PC-3 (cell line): ENCODE measurements around the gene SLC44A1. TPM values are rescaled to one million over a fixed set of nuclear protein-coding genes. Genes with fewer than 3 reads are reported as not detected.
A peak's percentile ranks its signal among the peaks of the same experiment; 100 is the strongest.

ENCODE experiments used
- ATAC-seq: fragments of 200-7000 bp; cut with Tn5 transposase; 2 replicates; pipeline ENCODE4 v1.9.1; 2020; ENCODE audit warnings: mild to moderate bottlenecking, moderate library complexity
- BruUV-seq: library from RNA; stranded (reverse); fragments of 400-500 nt; replicated peaks from 2 replicates; lab custom pipeline; 2021; lab: Mats Ljungman, UMichigan
- CTCF ChIA-PET: fragments of 300-600 bp; sonication (Branson Sonifier 250); formaldehyde crosslinking; loops from one replicate; lab custom pipeline; 2022; ENCODE audit warnings: antibody characterized with exemption; lab: Charles Lee
- POLR2A ChIA-PET: fragments of 300-600 bp; sonication (Branson Sonifier 250); formaldehyde crosslinking; loops from one replicate; lab custom pipeline; 2022; ENCODE audit warnings: antibody characterized with exemption; ENCODE audit not compliant: unreplicated experiment; lab: Charles Lee
- DNase-seq: peaks from one replicate; pipeline ENCODE4 v3.0.0-alpha.2; 2015
- H2AFZ ChIP-seq: fragments of 300-600 bp; sonication (generic); 2 replicates; pipeline ENCODE4 v1.6.0; 2016; ENCODE audit warnings: antibody characterized with exemption, low read length
- H3F3A ChIP-seq: fragments of 300-600 bp; sonication (generic); one replicate; pipeline ENCODE4 v1.6.0; 2017; ENCODE audit warnings: antibody characterized with exemption, low read length, control low read depth, mild to moderate bottlenecking; ENCODE audit not compliant: unreplicated experiment
- H3K27ac ChIP-seq: fragments of 300-600 bp; sonication (generic); 2 replicates; pipeline ENCODE4 v1.5.1; 2016; ENCODE audit warnings: mild to moderate bottlenecking, low read length
- H3K27me3 ChIP-seq: fragments of 300-600 bp; sonication (generic); 2 replicates; pipeline ENCODE4 v1.6.1; 2016; ENCODE audit warnings: low read length, mixed read lengths
- H3K36me3 ChIP-seq: fragments of 300-600 bp; sonication (generic); 2 replicates; pipeline ENCODE4 v1.6.1; 2016; ENCODE audit warnings: low read depth, mixed run types, low read length, mixed read lengths
- H3K4me1 ChIP-seq: fragments of 300-600 bp; sonication (generic); 2 replicates; pipeline ENCODE4 v1.5.1; 2016; ENCODE audit warnings: low read length; ENCODE audit not compliant: insufficient read depth
- H3K4me2 ChIP-seq: fragments of 300-600 bp; sonication (generic); 2 replicates; pipeline ENCODE4 v1.6.0; 2016; ENCODE audit warnings: low read length
- H3K4me3 ChIP-seq: fragments of 300-600 bp; sonication (generic); 2 replicates; pipeline ENCODE4 v1.5.1; 2016; ENCODE audit warnings: mild to moderate bottlenecking, low read length, mixed read lengths
- H3K79me2 ChIP-seq: fragments of 300-600 bp; sonication (generic); 2 replicates; pipeline ENCODE4 v1.6.1; 2017; ENCODE audit warnings: low read length, mixed read lengths
- H3K9ac ChIP-seq: fragments of 300-600 bp; sonication (generic); 2 replicates; pipeline ENCODE4 v1.6.0; 2016; ENCODE audit warnings: mild to moderate bottlenecking, low read length
- H3K9me2 ChIP-seq: fragments of 300-600 bp; sonication (generic); replicated peaks from 2 replicates; pipeline ENCODE4 v1.6.1; 2016; ENCODE audit warnings: mixed run types, low read length, mixed read lengths
- H3K9me3 ChIP-seq: fragments of 300-600 bp; sonication (generic); 2 replicates; pipeline ENCODE4 v1.6.1; 2016; ENCODE audit warnings: low read length, mixed read lengths
- H4K20me1 ChIP-seq: fragments of 300-600 bp; sonication (generic); 2 replicates; pipeline ENCODE4 v1.6.1; 2016; ENCODE audit warnings: low read length, mixed read lengths
- CTCF ChIP-seq: fragments of 300-600 bp; sonication (generic); conservative IDR thresholded peaks from 2 replicates; pipeline ENCODE4 v1.5.1; 2017; ENCODE audit warnings: antibody characterized with exemption, low read depth, mild to moderate bottlenecking, low read length
- EZH2 ChIP-seq: fragments of 300-600 bp; sonication (generic); IDR thresholded peaks from one replicate; pipeline ENCODE4 v1.6.1; 2017; ENCODE audit warnings: antibody characterized with exemption, mild to moderate bottlenecking, low read length; ENCODE audit not compliant: unreplicated experiment
- EZH2phosphoT487 ChIP-seq: fragments of 300-600 bp; sonication (generic); IDR thresholded peaks from 2 replicates; pipeline ENCODE4 v1.6.1; 2018; ENCODE audit warnings: mild to moderate bottlenecking, antibody characterized with exemption, low read length, borderline replicate concordance
- intact Hi-C: fragments of 100-400 bp; cut with micrococcal nuclease; formaldehyde crosslinking; loops from 2 replicates; pipeline ENCODE4 v1.9.0; 2023
- total RNA-seq: library from RNA; depleted of rRNA; stranded (reverse); fragments of >200 nt; gene quantifications from 2 replicates; pipeline ENCODE4 v1.2.3, GENCODE V29; 2014

SLC44A1 gene
- total RNA-seq, 1 experiment from 2014 or later, result 16.1 TPM

GRCh38 chr9:105226055-105226454 is 18.4 kb upstream of the SLC44A1 start:
- CTCF ChIA-PET, result no interaction called here
- H3K9ac ChIP-seq, result no peak overlapping the region
- ATAC-seq, result no peak

GRCh38 chr9:105232207-105232606 is 12.2 kb upstream of the SLC44A1 start:
- Histone ChIP-seq H3K27me3 (no peaks in the 10 kb centered on the region), H4K20me1 (no peaks in the 10 kb centered on the region), H3K9me3 (no peaks in the 10 kb centered on the region), H3K9me2 (no peaks in the 10 kb centered on the region; the same call in 1 of the 2 replicates), H3K4me2 (no peak overlapping the region), H3K27ac (no peak overlapping the region), H3K79me2 (no peaks in the 10 kb centered on the region), H2AFZ (no peak overlapping the region), H3K36me3 (no peaks in the 10 kb centered on the region), H3K4me3 (no peak overlapping the region), H3F3A (no peaks in the 10 kb centered on the region), H3K4me1 (no peaks in the 10 kb centered on the region), H3K9ac (no peak overlapping the region)
- CTCF ChIA-PET, result no interaction called here
- DNase-seq (peak; percentile 7), ATAC-seq (no peak)
- intact Hi-C loops, result no loop called here
- TF ChIP-seq EZH2phosphoT487 (no peak), EZH2 (no peak), CTCF (no peak)
- POLR2A ChIA-PET, result no interaction called here
- no TSS peak for BruUV-seq

More at GRCh38 chr9:105226055-105226454, 18.4 kb upstream of the SLC44A1 start:
- H3K27me3 ChIP-seq, result no peaks in the 10 kb centered on the region
- H3K9me2 ChIP-seq, result no peaks in the 10 kb centered on the region
- no peak overlapping the region for H3K27ac ChIP-seq
- no peaks in the 10 kb centered on the region for H3K36me3 ChIP-seq
- BruUV-seq, result no TSS peak
- POLR2A ChIA-PET, result no interaction called here
- no peak for DNase-seq
- no peaks in the 10 kb centered on the region for H3K79me2 ChIP-seq
- H3K4me2 ChIP-seq, result no peak overlapping the region
- no peak overlapping the region for H2AFZ ChIP-seq
- H3F3A ChIP-seq, result no peaks in the 10 kb centered on the region
- no peaks in the 10 kb centered on the region for H4K20me1 ChIP-seq
- intact Hi-C loops, result no loop called here
- TF ChIP-seq CTCF (no peak), EZH2phosphoT487 (no peak), EZH2 (no peak)
- no peaks in the 10 kb centered on the region for H3K9me3 ChIP-seq
- H3K4me1 ChIP-seq, result no peaks in the 10 kb centered on the region
- no peak overlapping the region for H3K4me3 ChIP-seq

GRCh38 chr9:105233873-105234272 is 10.6 kb upstream of the SLC44A1 start:
- H3K27ac ChIP-seq, result no peak overlapping the region
- no peak overlapping the region for H2AFZ ChIP-seq
- CTCF ChIA-PET, result no interaction called here
- ATAC-seq (no peak), DNase-seq (no peak)
- H3K36me3 ChIP-seq, result no peaks in the 10 kb centered on the region
- intact Hi-C loops, result no loop called here
- BruUV-seq, result no TSS peak
- no peaks in the 10 kb centered on the region; the same call in 1 of the 2 replicates for H3K9me2 ChIP-seq
- H3K79me2 ChIP-seq, result no peaks in the 10 kb centered on the region
- no peaks in the 10 kb centered on the region for H3K9me3 ChIP-seq
- POLR2A ChIA-PET, result no interaction called here
- H3K4me1 ChIP-seq, result peaks cover 3% of the 10 kb centered on the region; the same call in 1 of the 2 replicates
- H3K9ac ChIP-seq, result no peak overlapping the region
- H4K20me1 ChIP-seq, result no peaks in the 10 kb centered on the region
- H3K27me3 ChIP-seq, result no peaks in the 10 kb centered on the region
- no peak overlapping the region for H3K4me3 ChIP-seq
- TF ChIP-seq EZH2 (no peak), CTCF (no peak), EZH2phosphoT487 (no peak)
- no peak overlapping the region for H3K4me2 ChIP-seq
- no peaks in the 10 kb centered on the region for H3F3A ChIP-seq
